ENCODE measurements around the gene RTP2. TPM values are rescaled to one million over a fixed set of nuclear protein-coding genes. Genes with fewer than 3 reads are reported as not detected.

Gene RTP2
- total and polyA plus RNA-seq, 2 experiments from 2014 or later: not detected

DNA sequence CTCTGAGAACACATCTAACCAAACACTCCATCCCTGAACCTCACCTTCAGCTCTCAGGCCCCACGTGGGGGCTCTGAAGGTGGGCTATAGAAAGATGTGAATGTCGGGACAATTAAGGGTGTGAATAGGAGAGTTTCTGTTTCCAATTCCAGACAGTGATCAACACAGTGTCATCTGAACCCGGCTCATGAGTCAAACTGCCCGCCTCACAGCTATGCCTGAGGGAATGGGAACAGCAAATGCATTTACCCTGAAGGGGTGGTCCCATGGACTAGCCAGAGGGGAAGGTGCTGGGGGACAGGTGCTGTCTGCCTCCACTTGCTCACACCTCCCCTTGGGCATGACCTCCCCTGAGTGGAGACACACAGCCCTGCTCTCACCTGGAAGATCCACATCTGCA lies 6.3 kb downstream of the RTP2 start:
- no peaks in the 10 kb centered on the region for H3K27me3 Mint-ChIP-seq (ENCODE audit: insufficient read depth, low read depth, poor library complexity)
- Histone ChIP-seq H3K4me1 (ENCODE audit: insufficient read depth) (no peaks in the 10 kb centered on the region), H3K27me3 (ENCODE audit: insufficient read depth) (no peaks in the 10 kb centered on the region), H3K9me2 (ENCODE audit: insufficient read depth) (no peaks in the 10 kb centered on the region), H3K4me2 (no peak overlapping the region), H3K36me3 (ENCODE audit: insufficient read depth) (no peaks in the 10 kb centered on the region), H4K20me1 (replicated peaks; ENCODE audit: insufficient read depth) (no peaks in the 10 kb centered on the region), H3K79me2 (replicated peaks; ENCODE audit: insufficient read depth) (no peaks in the 10 kb centered on the region), H3K4me3 (no peak overlapping the region), H3F3A (replicated peaks; ENCODE audit: low read depth) (no peaks in the 10 kb centered on the region), H2AFZ (no peak overlapping the region), H3K27ac (ENCODE audit: low read depth) (no peak overlapping the region)
- ATAC-seq (no peak), DNase-seq (ENCODE audit: low spot score) (no peak)
- TF ChIP-seq, protein P1, sequence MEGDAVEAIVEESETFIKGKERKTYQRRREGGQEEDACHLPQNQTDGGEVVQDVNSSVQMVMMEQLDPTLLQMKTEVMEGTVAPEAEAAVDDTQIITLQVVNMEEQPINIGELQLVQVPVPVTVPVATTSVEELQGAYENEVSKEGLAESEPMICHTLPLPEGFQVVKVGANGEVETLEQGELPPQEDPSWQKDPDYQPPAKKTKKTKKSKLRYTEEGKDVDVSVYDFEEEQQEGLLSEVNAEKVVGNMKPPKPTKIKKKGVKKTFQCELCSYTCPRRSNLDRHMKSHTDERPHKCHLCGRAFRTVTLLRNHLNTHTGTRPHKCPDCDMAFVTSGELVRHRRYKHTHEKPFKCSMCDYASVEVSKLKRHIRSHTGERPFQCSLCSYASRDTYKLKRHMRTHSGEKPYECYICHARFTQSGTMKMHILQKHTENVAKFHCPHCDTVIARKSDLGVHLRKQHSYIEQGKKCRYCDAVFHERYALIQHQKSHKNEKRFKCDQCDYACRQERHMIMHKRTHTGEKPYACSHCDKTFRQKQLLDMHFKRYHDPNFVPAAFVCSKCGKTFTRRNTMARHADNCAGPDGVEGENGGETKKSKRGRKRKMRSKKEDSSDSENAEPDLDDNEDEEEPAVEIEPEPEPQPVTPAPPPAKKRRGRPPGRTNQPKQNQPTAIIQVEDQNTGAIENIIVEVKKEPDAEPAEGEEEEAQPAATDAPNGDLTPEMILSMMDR (conservative IDR thresholded peaks at IDR 0.05; ENCODE audit: low read depth in 2 of 2): no peak
- no peaks in the 10 kb centered on the region for H3K36me3 Mint-ChIP-seq (ENCODE audit: low read depth)
- no peak overlapping the region for H3K27ac Mint-ChIP-seq
- H3K9me3 Mint-ChIP-seq: no peaks in the 10 kb centered on the region
- H3K4me1 Mint-ChIP-seq: no peaks in the 10 kb centered on the region
- H3K4me3 Mint-ChIP-seq: no peak overlapping the region

GRCh38 chr3:187695449-187695848 lies 6.9 kb downstream of the RTP2 start:
- H3K4me1 ChIP-seq (ENCODE audit: insufficient read depth): no peaks in the 10 kb centered on the region
- ATAC-seq: no peak
- H3K36me3 ChIP-seq (ENCODE audit: insufficient read depth): no peaks in the 10 kb centered on the region
- Mint-ChIP-seq H3K27ac (no peak overlapping the region), H3K4me1 (no peaks in the 10 kb centered on the region), H3K4me3 (no peak overlapping the region), H3K36me3 (ENCODE audit: low read depth) (no peaks in the 10 kb centered on the region), H3K9me3 (no peaks in the 10 kb centered on the region), H3K27me3 (ENCODE audit: insufficient read depth, low read depth, poor library complexity) (no peaks in the 10 kb centered on the region)
- H3K4me3 ChIP-seq: no peak overlapping the region
- H2AFZ ChIP-seq: no peak overlapping the region
- H3K79me2 ChIP-seq (replicated peaks; ENCODE audit: insufficient read depth): no peaks in the 10 kb centered on the region
- no peak for DNase-seq (ENCODE audit: low spot score)
- H3K4me2 ChIP-seq: no peak overlapping the region
- H3K27ac ChIP-seq (ENCODE audit: low read depth): no peak overlapping the region
- H3K9me2 ChIP-seq (ENCODE audit: insufficient read depth): no peaks in the 10 kb centered on the region
- no peaks in the 10 kb centered on the region for H4K20me1 ChIP-seq (replicated peaks; ENCODE audit: insufficient read depth)
- no peaks in the 10 kb centered on the region for H3K27me3 ChIP-seq (ENCODE audit: insufficient read depth)
- TF ChIP-seq, protein P1 (conservative IDR thresholded peaks at IDR 0.05; ENCODE audit: low read depth in 2 of 2): no peak
- TF ChIP-seq NANOG (IDR thresholded peaks at IDR 0.05; ENCODE audit: borderline replicate concordance) (no peak), EZH2 (IDR thresholded peaks at IDR 0.05; ENCODE audit: low read depth, unreplicated experiment) (no peak), POLR2AphosphoS5 (IDR thresholded peaks at IDR 0.05; ENCODE audit: low read depth) (no peak), ZNF114 (CRISPR knock-in tag; IDR thresholded peaks at IDR 0.05) (no peak)
- H3F3A ChIP-seq (replicated peaks; ENCODE audit: low read depth): no peaks in the 10 kb centered on the region

- Histone ChIP-seq H3F3A (replicated peaks; ENCODE audit: low read depth) (no peaks in the 10 kb centered on the region), H4K20me1 (replicated peaks; ENCODE audit: insufficient read depth) (no peaks in the 10 kb centered on the region), H3K9me2 (ENCODE audit: insufficient read depth) (no peaks in the 10 kb centered on the region), H3K27me3 (ENCODE audit: insufficient read depth) (no peaks in the 10 kb centered on the region), H3K27ac (ENCODE audit: low read depth) (no peak overlapping the region), H3K36me3 (ENCODE audit: insufficient read depth) (no peaks in the 10 kb centered on the region), H3K4me2 (no peak overlapping the region), H2AFZ (no peak overlapping the region), H3K4me3 (no peak overlapping the region), H3K4me1 (ENCODE audit: insufficient read depth) (no peaks in the 10 kb centered on the region), H3K79me2 (replicated peaks; ENCODE audit: insufficient read depth) (no peaks in the 10 kb centered on the region)
- TF ChIP-seq, protein P2, sequence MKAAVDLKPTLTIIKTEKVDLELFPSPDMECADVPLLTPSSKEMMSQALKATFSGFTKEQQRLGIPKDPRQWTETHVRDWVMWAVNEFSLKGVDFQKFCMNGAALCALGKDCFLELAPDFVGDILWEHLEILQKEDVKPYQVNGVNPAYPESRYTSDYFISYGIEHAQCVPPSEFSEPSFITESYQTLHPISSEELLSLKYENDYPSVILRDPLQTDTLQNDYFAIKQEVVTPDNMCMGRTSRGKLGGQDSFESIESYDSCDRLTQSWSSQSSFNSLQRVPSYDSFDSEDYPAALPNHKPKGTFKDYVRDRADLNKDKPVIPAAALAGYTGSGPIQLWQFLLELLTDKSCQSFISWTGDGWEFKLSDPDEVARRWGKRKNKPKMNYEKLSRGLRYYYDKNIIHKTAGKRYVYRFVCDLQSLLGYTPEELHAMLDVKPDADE (IDR thresholded peaks at IDR 0.05): no peak
- TF ChIP-seq, protein P1 (conservative IDR thresholded peaks at IDR 0.05; ENCODE audit: low read depth in 2 of 2): no peak
- no peak for DNase-seq (ENCODE audit: low spot score)
- no peak overlapping the region for H3K4me3 Mint-ChIP-seq
- no peaks in the 10 kb centered on the region for H3K36me3 Mint-ChIP-seq (ENCODE audit: low read depth)
- no peaks in the 10 kb centered on the region for H3K9me3 Mint-ChIP-seq
- no peaks in the 10 kb centered on the region for H3K4me1 Mint-ChIP-seq
- no peak for ATAC-seq
- no peak overlapping the region for H3K27ac Mint-ChIP-seq
- no peaks in the 10 kb centered on the region for H3K27me3 Mint-ChIP-seq (ENCODE audit: insufficient read depth, low read depth, poor library complexity)
These were observed 7.6 kb downstream of the RTP2 start for GRCh38 chr3:187694801-187695200.

Measured in GM23338 (cell line).